GM21528 (cell line): ENCODE data around the gene KLKB1.
"Not testable (repeated sequence)": the region's sequence is repeated elsewhere in the genome, so short reads cannot be mapped to it uniquely, and the experiment has no call there.

Experiments used
- ATAC-seq: cut with Tn5 transposase; IDR thresholded peaks from one replicate; pipeline ENCODE4 v1.9.1; 2021; ENCODE audit warnings: mild to moderate bottlenecking, moderate library complexity; ENCODE audit not compliant: unreplicated experiment, low FRiP score

The KLKB1 gene

DNA sequence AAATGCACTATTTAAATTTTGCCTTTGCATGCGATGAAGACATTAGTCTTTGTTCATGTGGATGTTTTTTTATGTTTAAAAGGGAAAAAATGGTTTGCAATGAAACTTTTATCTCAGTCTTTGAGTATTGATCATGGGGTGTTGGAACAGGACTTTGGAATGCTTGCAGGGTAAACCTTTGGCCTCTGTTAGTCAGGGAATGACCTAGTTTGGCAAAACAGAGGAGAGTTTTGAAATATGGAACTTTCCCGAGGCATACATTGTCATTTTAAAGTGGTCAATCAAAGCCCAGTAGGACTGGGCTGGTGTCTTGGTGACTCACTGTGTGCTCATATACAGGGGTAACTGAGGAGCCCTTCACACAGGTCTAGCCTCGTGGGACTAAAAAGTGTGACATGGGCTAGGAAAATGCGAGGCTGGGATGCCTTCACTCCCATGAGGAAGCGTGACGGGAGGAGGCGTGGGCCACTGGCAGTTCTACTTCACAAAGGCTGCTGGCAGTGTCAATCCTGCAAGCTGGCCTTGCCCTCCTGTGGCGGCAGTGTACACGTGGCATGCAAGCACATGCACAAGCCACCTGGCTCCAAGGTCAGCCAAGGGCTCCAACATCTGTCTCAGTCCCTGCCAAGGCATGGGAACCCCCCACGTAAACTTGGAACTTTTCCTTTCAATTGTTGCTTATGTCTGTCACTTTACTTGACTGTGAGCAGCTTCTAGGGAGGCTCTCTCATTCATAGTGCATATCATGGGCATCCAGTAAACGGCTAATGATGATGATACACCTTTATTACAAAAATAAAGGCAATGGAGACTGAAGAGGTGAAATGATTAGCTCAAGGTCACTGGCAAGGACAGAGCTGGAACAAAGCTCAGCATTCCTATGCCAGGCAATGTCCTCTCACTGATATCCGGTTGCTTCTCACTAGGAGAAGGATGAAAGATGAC lies 33.5 kb downstream of the KLKB1 start:
- ATAC-seq: no peak

DNA sequence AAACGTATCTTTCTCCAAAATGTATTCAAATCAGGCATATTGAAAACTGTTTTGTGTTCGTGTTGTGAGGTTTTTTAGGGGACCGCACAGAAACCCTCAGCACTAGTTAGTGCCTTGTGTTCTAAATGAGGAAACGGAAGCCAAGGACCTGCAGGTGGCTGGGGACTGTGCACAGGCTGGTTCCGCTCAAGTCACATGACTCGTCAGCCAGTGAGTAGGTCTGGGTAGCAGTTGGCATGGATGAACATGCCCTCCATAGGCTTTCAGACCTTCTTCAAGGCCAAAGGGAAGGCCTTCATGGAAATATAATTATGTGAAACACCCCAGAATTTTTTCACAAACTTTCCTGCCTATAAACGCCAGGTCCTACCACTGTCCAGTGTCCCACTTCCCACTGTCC lies 37.4 kb downstream of the KLKB1 start:
- no peak for ATAC-seq

DNA sequence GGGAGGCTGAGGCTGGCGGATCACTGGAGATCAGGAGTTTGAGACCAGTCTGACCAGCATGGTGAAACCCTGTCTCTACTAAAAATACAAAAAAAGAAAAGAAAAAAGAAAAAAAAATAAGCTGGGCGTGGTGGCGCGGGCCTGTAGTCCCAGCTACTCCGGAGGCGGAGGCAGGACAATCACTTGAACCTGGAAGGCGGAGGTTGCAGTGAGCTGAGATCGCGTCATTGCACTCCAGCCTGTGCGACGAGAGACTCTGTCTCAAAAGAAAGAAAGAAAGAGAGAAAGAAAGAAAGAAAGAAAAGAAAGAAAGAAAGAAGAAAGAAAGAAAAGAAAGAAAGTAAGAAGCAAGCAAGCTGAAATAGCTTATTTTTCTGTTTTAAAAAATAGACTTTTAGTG lies 37.9 kb downstream of the KLKB1 start:
- not testable (repeated sequence) for ATAC-seq

DNA sequence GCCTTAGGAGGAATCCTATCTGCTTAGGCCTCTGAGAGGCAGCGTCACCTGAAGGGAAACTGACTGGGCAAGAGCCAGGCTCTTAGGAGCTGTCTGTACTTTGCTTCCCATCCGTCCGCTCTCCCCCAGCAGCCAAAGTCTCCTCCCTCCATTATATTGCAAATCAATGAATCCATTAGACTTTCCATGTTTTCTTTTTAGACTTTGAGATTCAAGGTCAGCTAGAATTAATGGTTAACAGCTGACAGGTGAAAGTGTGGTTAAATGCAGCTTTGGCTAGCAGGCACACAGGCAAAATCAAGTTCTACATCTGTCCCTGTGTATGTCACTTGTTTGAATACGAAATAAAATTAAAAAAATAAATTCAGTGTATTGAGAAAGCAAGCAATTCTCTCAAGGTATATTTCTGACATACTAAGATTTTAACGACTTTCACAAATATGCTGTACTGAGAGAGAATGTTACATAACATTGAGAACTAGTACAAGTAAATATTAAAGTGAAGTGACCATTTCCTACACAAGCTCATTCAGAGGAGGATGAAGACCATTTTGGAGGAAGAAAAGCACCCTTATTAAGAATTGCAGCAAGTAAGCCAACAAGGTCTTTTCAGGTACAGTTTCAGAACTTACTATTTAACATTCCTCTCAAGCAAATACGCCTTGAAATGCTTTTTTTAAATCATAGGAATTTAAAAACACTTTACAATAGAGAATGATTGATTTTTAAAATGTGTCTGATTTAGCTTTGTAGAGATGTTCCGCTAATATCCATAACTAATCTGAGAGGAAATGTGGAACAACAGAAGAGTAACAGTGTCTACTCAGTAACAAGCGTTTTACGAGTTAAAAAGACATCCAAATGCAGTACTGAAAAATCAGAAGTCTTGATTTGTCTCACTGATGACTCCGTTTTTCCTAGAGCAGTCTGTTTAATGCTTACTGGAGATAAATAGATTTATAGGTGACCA lies 38.7 kb downstream of the KLKB1 start, which contains the start of gene F11:
Gene F11 (plus strand): TSS at position 507 of the 970 bp plus-strand sequence. CDS start 948 bp downstream, outside the sequence.
- no peak for ATAC-seq

DNA sequence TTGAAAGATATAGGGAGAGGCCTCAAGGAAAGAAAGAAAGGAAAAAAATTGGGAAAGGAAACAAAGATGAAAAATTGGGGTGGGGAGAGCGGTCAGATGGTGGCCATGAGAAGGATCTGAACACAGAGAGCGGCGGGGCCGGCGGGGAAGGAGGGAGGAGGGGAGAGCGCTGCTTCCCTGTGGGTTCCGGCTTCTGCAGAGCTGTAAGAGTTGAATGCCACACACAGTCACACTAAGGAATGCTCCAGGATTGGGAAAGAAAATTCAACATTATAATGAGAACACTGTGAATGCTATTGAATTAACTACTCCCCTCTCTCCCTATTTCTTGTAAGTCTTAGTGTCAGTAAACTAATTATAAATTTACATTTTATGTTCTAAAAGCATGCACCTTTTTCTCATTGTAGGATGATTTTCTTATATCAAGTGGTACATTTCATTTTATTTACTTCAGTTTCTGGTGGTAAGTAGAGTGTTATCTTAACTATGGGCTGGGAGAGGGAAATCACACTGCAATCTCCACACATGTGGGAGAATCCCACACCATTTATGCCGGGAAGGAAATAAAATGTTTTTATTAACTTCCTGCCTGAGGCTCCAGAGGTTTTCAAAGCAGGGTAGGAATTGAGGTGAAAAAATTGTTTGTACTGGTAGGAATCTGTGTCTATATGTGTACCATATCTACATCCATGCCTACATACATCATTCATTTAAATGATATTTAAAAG lies 39.6 kb downstream of the KLKB1 start:
- no peak for ATAC-seq

DNA sequence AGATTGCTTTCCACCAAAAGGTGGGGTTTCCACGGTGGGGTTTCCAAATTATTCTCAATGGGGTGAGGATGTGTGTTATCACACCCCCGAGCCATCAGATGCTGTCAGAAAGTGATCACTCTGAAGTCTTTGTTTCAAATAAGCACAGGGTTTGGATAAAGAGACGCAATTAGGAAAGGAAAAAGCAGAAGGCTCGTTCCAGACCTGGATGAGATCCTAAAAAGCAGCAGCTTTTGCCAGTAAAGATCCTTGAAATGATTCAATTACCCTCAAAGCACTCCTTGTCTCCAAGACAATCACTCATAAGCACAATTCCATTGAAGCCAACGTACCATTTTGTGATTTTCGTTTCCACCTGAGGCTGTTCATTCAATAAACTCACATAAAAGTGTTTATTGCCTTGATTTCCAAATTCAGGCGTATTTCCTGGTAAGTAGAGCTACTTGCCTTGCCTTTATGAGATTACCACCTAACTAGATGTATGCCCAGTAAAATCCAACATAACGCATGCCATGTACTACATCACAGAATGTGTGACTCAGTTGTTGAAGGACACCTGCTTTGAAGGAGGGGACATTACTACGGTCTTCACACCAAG lies 43.9 kb downstream of the KLKB1 start:
- ATAC-seq: no peak

DNA sequence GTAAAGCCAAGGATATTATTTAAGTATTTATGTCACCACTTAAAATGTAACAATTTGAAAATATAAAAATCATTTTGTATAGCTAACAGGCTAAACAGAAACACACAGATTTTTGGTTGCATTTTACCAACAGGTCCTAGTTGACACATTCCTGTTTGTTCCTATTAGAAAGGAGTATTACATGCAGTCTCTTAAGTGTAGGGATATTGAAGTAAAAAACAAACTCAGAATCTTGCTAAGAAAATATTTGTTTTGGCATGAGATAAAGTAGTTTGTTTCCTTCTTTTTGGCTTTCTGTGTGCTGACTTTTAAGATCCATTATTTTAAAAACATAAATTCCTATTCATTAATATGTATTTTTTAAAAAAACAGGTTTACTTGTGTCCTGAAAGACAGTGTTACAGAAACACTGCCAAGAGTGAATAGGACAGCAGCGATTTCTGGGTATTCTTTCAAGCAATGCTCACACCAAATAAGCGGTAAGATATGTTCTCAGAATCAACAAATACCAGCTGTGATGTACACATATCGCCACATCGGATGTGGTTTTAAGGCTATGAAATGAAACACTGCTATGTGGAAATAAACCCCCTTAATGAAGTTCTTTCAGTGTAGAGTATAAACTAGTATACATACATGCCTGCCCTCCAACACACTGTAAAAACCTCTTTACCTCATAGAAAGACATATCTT lies 45.5 kb downstream of the KLKB1 start:
- ATAC-seq: no peak

DNA sequence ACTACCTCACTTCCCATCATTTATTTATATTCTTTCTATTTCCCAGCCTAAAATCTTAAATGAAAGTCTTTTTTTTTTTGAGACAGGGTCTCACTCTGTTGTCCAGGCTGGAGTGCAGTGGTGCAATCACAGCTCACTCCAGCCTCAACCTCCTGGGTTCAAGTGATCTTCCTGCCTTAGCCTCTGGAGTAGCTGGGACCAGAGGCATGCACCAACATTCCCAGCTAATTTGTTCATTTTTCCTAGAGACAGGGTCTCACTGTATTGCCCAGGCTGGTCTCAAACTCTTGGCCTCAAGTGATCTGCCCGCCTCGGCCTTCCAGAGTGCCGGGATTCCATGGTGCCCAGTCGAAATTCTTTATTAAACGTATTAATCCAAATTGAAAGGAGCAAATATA lies 46.1 kb downstream of the KLKB1 start:
- ATAC-seq: not testable (repeated sequence)

DNA sequence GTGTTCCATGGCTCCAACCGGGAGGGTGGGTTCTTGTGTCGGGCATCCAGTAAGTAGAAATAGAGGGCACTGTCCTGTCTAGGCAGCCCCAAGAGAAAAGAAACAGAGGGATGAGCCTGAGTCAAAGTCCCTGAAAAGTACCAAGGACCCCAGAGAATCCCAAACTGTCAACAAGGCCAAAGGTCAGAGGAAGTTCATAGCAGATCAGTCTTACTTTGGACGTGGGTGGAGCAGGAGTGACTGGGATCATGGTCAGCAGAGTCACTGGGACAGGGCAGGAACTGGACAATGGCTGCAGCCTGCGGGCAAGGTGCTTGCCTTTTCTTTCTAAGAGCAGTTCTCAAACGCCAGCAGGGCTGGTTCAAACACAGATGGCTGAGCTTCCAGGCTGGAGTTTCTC lies 56.0 kb downstream of the KLKB1 start:
- ATAC-seq: no peak

DNA sequence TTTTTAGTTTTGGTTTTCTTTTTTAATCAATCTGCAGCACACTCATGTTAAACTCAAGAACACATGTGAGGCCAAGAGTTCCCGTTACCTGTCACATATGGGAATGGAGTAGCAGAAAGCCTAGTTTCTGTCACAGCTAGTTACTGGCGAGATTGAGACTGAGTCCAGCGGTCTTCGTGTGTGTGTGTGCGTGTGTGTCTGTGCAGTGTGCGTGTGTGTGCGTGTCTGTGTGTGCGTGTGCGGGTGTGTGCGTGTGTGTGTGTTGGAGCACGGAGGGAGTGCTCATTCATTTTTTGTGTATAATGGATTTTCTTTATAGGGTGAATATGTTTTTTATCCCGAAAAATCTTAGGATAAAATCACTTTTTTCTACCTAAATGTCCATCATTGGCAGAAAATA lies 57.8 kb downstream of the KLKB1 start:
- ATAC-seq: no peak

DNA sequence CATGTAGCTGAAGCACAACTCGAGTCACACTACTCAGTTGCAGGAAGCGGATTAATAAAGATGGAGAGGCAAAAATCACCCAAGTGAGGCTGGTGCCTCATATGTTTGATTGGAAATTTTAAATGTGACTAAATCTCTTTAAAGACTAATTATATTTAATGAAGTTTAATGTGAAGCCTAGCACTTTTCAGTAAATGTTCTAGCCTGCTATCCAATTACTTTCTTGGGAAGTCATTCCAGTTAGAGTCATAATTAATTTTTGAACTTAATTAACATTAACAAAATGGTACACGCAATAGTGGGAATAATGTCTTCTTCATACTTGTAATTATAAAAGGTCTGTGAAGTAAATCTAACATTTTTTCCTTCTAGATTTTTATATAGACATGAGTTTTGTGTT lies 59.3 kb downstream of the KLKB1 start:
- ATAC-seq: no peak

DNA sequence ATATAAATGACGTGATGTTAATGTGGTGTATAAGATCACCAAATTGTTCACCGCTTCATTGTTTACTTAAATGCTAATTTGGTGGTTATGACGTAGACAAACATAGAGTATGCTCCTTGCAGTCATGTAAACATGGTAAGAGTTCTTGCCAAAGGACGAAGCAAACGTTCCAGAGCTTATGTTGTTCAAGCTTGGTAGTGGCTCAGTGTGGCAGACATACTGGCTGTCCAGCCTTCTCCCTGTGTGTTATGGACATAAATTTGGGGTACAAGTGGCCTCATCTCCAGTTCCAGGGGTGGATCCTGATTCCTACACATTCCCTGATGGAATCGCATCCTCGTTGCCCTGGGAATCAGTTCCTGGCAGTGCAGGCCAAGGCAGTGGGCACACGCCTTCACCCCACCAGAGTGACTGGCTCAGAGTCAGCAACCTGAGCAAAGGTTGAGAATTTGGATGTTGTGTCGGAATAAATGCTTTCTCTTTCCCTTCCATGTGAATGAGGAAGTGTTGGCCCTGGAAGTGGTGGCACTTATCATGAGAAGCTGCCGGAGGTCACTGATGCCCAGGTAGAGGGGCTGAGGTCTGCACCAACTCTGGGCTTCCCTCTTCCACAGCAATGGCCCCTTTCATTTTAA lies 64.1 kb downstream of the KLKB1 start:
- no peak for ATAC-seq

DNA sequence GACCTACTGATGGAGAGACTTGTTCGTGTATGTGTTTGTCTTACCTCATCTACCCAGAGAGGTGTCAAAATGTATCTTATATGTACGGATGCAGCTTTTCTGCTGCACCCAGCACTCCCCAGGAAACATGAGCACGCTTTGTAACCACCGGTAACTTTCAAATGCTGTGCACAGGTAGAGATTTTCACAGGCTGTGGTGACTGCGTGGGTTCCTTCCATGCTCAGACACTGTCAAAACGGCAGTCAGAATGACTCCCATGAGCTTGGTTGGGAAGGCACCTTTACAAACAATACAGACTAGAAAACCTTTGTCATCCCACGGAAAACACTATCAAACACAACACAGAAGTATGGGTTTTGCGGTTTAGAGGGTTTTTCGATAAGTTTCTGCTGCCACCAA lies 66.9 kb downstream of the KLKB1 start:
- ATAC-seq: no peak

DNA sequence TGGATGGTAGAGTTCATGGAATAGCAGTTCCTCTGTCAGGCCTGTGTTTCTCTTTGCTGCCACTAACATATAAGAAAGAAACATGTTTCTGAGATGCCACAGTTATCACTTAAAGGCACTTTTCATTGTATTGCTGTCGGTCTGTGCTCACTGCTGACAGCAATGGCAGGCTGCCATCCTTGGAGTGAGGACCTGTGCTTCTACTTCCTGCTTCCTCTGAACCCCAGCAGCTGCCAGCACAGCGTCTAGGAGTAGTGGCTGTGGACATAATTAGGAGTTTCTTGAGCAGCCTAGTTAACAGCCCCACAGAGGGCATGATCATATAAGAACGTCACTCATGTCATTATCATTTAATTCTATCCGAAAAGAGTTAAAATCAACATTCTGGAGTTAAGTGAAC lies 69.2 kb downstream of the KLKB1 start:
- ATAC-seq: no peak

DNA sequence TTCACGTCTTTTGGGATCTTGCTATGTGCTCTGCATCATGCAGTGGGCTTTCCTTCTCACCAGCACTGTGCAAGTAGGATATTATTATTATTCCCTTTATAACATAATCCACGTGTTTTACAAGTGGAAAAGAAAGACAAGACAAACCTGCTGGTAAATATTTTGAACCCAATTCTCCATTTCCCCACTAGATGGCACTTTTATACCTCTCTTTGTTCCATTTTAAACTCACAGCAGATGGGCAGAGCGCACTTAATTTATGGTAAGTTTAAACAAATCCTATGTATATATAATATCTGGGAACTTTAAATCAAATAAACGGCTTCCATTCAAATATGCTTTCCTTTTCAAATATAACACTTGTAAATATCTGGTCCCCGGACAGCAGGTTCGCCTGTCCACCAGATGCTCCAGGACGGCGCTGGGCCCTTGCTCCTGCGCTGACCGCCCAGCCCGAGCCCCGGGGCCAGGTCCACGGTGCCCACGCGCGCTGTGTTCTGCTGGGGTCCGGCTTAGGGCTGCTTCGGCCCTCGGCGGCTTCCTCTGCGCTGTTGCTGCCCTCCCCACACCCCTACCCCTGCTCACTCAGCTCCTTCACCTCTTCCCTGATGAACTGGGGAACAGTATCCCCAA lies 69.8 kb downstream of the KLKB1 start:
- no peak for ATAC-seq

DNA sequence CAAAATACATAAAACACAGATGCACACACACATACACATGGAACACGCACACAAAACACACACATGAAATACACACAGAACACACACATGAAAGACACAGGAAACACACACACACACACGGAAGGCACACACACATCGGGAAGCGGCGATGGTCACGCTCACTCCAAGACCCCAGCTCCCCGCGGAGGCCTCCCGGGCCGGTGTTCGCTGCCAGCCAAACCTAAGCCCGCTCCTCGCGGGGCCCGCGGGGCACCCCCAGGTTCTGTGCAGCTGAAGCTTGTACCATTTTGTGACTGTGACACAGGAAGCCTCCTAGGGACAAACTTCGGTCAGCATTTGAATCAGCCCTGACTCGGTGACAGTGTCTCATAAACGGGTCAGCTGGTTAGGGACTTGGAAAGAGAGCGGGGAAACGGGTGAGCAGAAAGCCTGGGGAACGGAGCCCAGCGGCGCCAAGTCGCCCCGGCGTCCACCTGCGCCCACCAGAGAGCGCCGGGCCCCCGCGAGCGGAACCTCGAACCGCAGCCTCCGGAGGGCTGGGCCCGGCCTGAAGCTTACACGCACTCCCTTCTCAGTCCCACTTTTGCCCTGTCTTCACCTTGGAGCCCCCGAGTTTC lies 70.8 kb downstream of the KLKB1 start:
- ATAC-seq: no peak

DNA sequence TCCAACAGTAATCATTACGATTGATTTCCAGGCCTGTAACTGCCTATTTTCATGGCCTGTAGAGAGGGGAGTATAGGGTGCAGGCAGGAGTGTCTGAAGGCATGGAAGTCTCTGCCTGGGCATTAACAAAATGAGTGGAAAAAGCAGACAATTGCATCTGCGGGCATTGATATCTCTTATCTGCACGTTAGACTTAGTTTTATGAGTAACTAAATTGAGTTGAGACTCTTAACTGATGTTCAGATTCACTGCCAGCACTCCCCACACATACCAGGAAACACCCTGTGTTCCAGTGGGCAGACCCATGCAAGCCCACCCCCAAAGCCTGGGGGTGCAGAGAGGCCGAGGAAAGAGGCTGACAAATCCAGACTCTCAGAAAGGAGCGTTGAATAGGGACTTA lies 72.0 kb downstream of the KLKB1 start:
- no peak for ATAC-seq
